Naive thymus-derived CD8-positive, alpha-beta T cell (primary cell): ENCODE results near the gene LDLR. TPM values are rescaled to one million over a fixed set of nuclear protein-coding genes. Genes with fewer than 3 reads are reported as not detected.
A peak's percentile ranks its signal among the peaks of the same experiment; 100 is the strongest.
"Not testable (repeated sequence)": the region's sequence is repeated elsewhere in the genome, so short reads cannot be mapped to it uniquely, and the experiment has no call there.

ENCODE experiments used
- ATAC-seq, 2 donors: fragments of 150-1000 bp; cut with Tn5 transposase in 1 of 2; sonication (Bioruptor Pico), chemical (Tn5 transposase) in 1 of 2; 1 replicate in 1 of 2; 2 replicates in 1 of 2; pipeline ENCODE4 v1.10.0; 2021; ENCODE audit warnings: mild to moderate bottlenecking in 2 of 2, moderate library complexity in 2 of 2
- POLR2A ChIA-PET: fragments of 350-600 bp; sonication (Branson Sonifier 250); formaldehyde crosslinking; loops from one replicate; lab custom pipeline; 2021; ENCODE audit warnings: antibody characterized with exemption; lab: Charles Lee
- DNase-seq, 10 donors: peaks; one replicate each; pipeline versions ENCODE4 v3.0.0 to v3.0.0-alpha.2; 2020 to 2022
- H3K27ac Mint-ChIP-seq, 10 donors: one replicate each; pipeline ENCODE4 v1.8.0; 2020 to 2022; ENCODE audit warnings: mild to moderate bottlenecking in 10 of 10, mixed read lengths in 10 of 10, moderate library complexity in 4 of 10, inconsistent platforms in 1 of 10
- H3K27me3 Mint-ChIP-seq, 5 donors: one replicate each; pipeline ENCODE4 v1.8.0; 2021 to 2022; ENCODE audit warnings: mixed read lengths in 5 of 5
- H3K36me3 Mint-ChIP-seq, 3 donors: one replicate each; pipeline ENCODE4 v1.8.0; 2020 to 2022; ENCODE audit warnings: mixed read lengths in 3 of 3, mild to moderate bottlenecking in 2 of 3, inconsistent platforms in 1 of 3
- H3K4me1 Mint-ChIP-seq, 4 donors: one replicate each; pipeline ENCODE4 v1.8.0; 2021 to 2022; ENCODE audit warnings: mixed read lengths in 4 of 4
- H3K4me3 Mint-ChIP-seq, 10 donors: one replicate each; pipeline ENCODE4 v1.8.0; 2020 to 2022; ENCODE audit warnings: mild to moderate bottlenecking in 10 of 10, mixed read lengths in 10 of 10, moderate library complexity in 6 of 10, inconsistent platforms in 1 of 10
- H3K9me3 Mint-ChIP-seq, 9 donors: one replicate each; pipeline ENCODE4 v1.8.0; 2020 to 2022; ENCODE audit warnings: mixed read lengths in 9 of 9, mild to moderate bottlenecking in 3 of 9, inconsistent platforms in 1 of 9, moderate library complexity in 1 of 9
- polyA plus RNA-seq, 3 donors: library from polyadenylated mRNA; unstranded; fragments of 300-500 nt; fragmentation: Illumina TruSeq; gene quantifications; one replicate each; pipeline ENCODE4 v1.2.3, GENCODE V29; 2021
- total RNA-seq, 8 experiments: library from RNA in 2 of 8; stranded (reverse) in 2 of 8; gene quantifications; one replicate each; pipeline ENCODE4 v1.2.3 and lab custom pipeline; 2021 to 2026

The LDLR gene
- total and polyA plus RNA-seq, 5 experiments from 2014 or later = 3.2 to 22.8 (median 7.7) TPM

- no peaks in the 10 kb centered on the region for H3K27me3 Mint-ChIP-seq
- H3K36me3 Mint-ChIP-seq = no peaks in the 10 kb centered on the region
- no peak overlapping the region for H3K4me3 Mint-ChIP-seq
- no peak overlapping the region for H3K27ac Mint-ChIP-seq
- ATAC-seq (no peak), DNase-seq (no peak)
- POLR2A ChIA-PET = no interaction called here
- H3K9me3 Mint-ChIP-seq = no peaks in the 10 kb centered on the region
- peaks cover 9 to 18% (median 16%) of the 10 kb centered on the region in 4 donors for H3K4me1 Mint-ChIP-seq
Observed at GRCh38 chr19:11152318-11153062, 63.2 kb downstream of the LDLR start.

GRCh38 chr19:11154683-11155047, 65.4 kb downstream of the LDLR start:
- no peak for DNase-seq
- POLR2A ChIA-PET = interaction anchor here (1.0 kb wide), 1 partner anchor 16 kb away, joined by 3 read pairs; no protein-coding TSS in a partner anchor
- Mint-ChIP-seq H3K36me3 (no peaks in the 10 kb centered on the region), H3K4me1 (peaks cover 9 to 18% (median 16%) of the 10 kb centered on the region in 4 donors), H3K4me3 (peak overlapping the region; percentile 56 to 93 (median 86)), H3K27me3 (no peaks in the 10 kb centered on the region), H3K9me3 (no peaks in the 10 kb centered on the region), H3K27ac (peak overlapping the region in 4 of 10 donors; percentile 18 to 59 (median 37))
- ATAC-seq = no peak

- peaks cover 9 to 18% (median 16%) of the 10 kb centered on the region in 4 donors for H3K4me1 Mint-ChIP-seq
- ATAC-seq = peak; percentile 94 to 96
- peak within 1 kb of the TSS; percentile 80 to 93 (median 88) for H3K4me3 Mint-ChIP-seq
- POLR2A ChIA-PET = interaction anchor here (1.0 kb wide), 1 partner anchor 8 kb away, joined by 4 read pairs; no protein-coding TSS in a partner anchor
- no peaks in the 10 kb centered on the region for H3K36me3 Mint-ChIP-seq
- H3K27me3 Mint-ChIP-seq = no peaks in the 10 kb centered on the region
- H3K9me3 Mint-ChIP-seq = peaks cover 0 to 3% (median 0%) of the 10 kb centered on the region in 9 donors
- peak within 1 kb of the TSS in 9 of 10 donors; percentile 43 to 92 (median 85) for H3K27ac Mint-ChIP-seq
- DNase-seq = peak; percentile 71 to 94 (median 86)
Observed at GRCh38 chr19:11155373-11156120, 66.3 kb downstream of the LDLR start, which contains the start of gene SPC24. Gene SPC24, minus strand, starts transcription at chr19:11155782. Its CDS starts 6 bp downstream, at chr19:11155776.

GRCh38 chr19:11159598-11160439, 70.6 kb downstream of the LDLR start:
- ATAC-seq (no peak), DNase-seq (no peak)
- no peaks in the 10 kb centered on the region for H3K27me3 Mint-ChIP-seq
- H3K36me3 Mint-ChIP-seq = no peaks in the 10 kb centered on the region
- peaks cover 4 to 12% (median 10%) of the 10 kb centered on the region in 4 donors for H3K4me1 Mint-ChIP-seq
- peaks cover 0 to 3% (median 0%) of the 10 kb centered on the region in 9 donors for H3K9me3 Mint-ChIP-seq
- H3K4me3 Mint-ChIP-seq = peak overlapping the region in 1 of 10 donors; percentile 10
- no peak overlapping the region for H3K27ac Mint-ChIP-seq
- POLR2A ChIA-PET = no interaction called here

- DNase-seq, H3K36me3 Mint-ChIP-seq, H3K9me3 Mint-ChIP-seq, ATAC-seq, H3K27me3 Mint-ChIP-seq, POLR2A ChIA-PET, H3K27ac Mint-ChIP-seq, H3K4me3 Mint-ChIP-seq: not testable (repeated sequence)
- peaks cover 4 to 11% (median 7%) of the 10 kb centered on the region in 4 donors for H3K4me1 Mint-ChIP-seq
Observed at GRCh38 chr19:11160440-11160768, 71.1 kb downstream of the LDLR start.

- Mint-ChIP-seq H3K27ac (no peak overlapping the region), H3K27me3 (no peaks in the 10 kb centered on the region), H3K36me3 (no peaks in the 10 kb centered on the region), H3K4me1 (no peaks in the 10 kb centered on the region), H3K4me3 (no peak overlapping the region), H3K9me3 (peaks cover 0 to 3% (median 0%) of the 10 kb centered on the region in 9 donors)
- POLR2A ChIA-PET = no interaction called here
- no peak for DNase-seq
- ATAC-seq = no peak
Observed at GRCh38 chr19:11164296-11164695, 75.0 kb downstream of the LDLR start.

GRCh38 chr19:11164879-11165406, 75.7 kb downstream of the LDLR start:
- Mint-ChIP-seq H3K27me3 (peaks cover 0 to under 1% (median 0%) of the 10 kb centered on the region in 5 donors), H3K36me3 (no peaks in the 10 kb centered on the region), H3K27ac (no peak overlapping the region), H3K4me3 (no peak overlapping the region), H3K9me3 (peaks cover 0 to 3% (median 0%) of the 10 kb centered on the region in 9 donors), H3K4me1 (no peaks in the 10 kb centered on the region)
- DNase-seq (no peak), ATAC-seq (no peak)
- POLR2A ChIA-PET = no interaction called here

GRCh38 chr19:11165486-11166030, 76.3 kb downstream of the LDLR start:
- Mint-ChIP-seq H3K4me1 (no peaks in the 10 kb centered on the region), H3K9me3 (no peaks in the 10 kb centered on the region), H3K27ac (no peak overlapping the region), H3K27me3 (peaks cover 0 to 3% (median 0%) of the 10 kb centered on the region in 5 donors), H3K36me3 (no peaks in the 10 kb centered on the region), H3K4me3 (no peak overlapping the region)
- DNase-seq = no peak
- POLR2A ChIA-PET = interaction anchor here (0.6 kb wide), 1 partner anchor 19 kb away, joined by 3 read pairs; no protein-coding TSS in a partner anchor
- no peak for ATAC-seq

GRCh38 chr19:11166281-11167142, 77.2 kb downstream of the LDLR start:
- POLR2A ChIA-PET = interaction anchor here (0.6 kb wide), 1 partner anchor 20 kb away, joined by 3 read pairs; no protein-coding TSS in a partner anchor
- Mint-ChIP-seq H3K27me3 (peaks cover 0 to 3% (median 0%) of the 10 kb centered on the region in 5 donors), H3K4me3 (no peak overlapping the region), H3K9me3 (no peaks in the 10 kb centered on the region), H3K27ac (peak overlapping the region in 3 of 10 donors; percentile 40 to 63 (median 52)), H3K36me3 (no peaks in the 10 kb centered on the region), H3K4me1 (no peaks in the 10 kb centered on the region)
- ATAC-seq = no peak
- DNase-seq = no peak

- POLR2A ChIA-PET = interaction anchor here (0.9 kb wide), 1 partner anchor 11 kb away, joined by 4 read pairs; no protein-coding TSS in a partner anchor
- no peaks in the 10 kb centered on the region for H3K4me1 Mint-ChIP-seq
- no peak for ATAC-seq
Observed at GRCh38 chr19:11168568-11168967, 79.3 kb downstream of the LDLR start.

More at GRCh38 chr19:11168568-11168967, 79.3 kb downstream of the LDLR start:
- Mint-ChIP-seq H3K27ac (no peak overlapping the region), H3K36me3 (no peaks in the 10 kb centered on the region), H3K9me3 (no peaks in the 10 kb centered on the region), H3K27me3 (peaks cover 0 to 3% (median 0%) of the 10 kb centered on the region in 5 donors), H3K4me3 (no peak overlapping the region)
- no peak for DNase-seq
